ENCODE measurements around the gene LDHAL6B.

GRCh38 chr15:59191855-59192237, 14.8 kb upstream of the LDHAL6B start:
- TF ChIP-seq, protein P1, sequence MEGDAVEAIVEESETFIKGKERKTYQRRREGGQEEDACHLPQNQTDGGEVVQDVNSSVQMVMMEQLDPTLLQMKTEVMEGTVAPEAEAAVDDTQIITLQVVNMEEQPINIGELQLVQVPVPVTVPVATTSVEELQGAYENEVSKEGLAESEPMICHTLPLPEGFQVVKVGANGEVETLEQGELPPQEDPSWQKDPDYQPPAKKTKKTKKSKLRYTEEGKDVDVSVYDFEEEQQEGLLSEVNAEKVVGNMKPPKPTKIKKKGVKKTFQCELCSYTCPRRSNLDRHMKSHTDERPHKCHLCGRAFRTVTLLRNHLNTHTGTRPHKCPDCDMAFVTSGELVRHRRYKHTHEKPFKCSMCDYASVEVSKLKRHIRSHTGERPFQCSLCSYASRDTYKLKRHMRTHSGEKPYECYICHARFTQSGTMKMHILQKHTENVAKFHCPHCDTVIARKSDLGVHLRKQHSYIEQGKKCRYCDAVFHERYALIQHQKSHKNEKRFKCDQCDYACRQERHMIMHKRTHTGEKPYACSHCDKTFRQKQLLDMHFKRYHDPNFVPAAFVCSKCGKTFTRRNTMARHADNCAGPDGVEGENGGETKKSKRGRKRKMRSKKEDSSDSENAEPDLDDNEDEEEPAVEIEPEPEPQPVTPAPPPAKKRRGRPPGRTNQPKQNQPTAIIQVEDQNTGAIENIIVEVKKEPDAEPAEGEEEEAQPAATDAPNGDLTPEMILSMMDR (IDR thresholded peaks at IDR 0.05), result no peak
- TF ChIP-seq POLR2AphosphoS5 (IDR thresholded peaks at IDR 0.05) (no peak), POLR2A (IDR thresholded peaks at IDR 0.05) (no peak), EP300 (IDR thresholded peaks at IDR 0.05) (no peak)
